IMR-90 (cell line): Measurements from ENCODE around the gene TSSK2. TPM values are rescaled to one million over a fixed set of nuclear protein-coding genes. Genes with fewer than 3 reads are reported as not detected.

Experiments
- ATAC-seq: fragments of 200-7000 bp; cut with Tn5 transposase; 2 replicates; pipeline ENCODE4 v1.9.1; 2020; ENCODE audit warnings: low read depth, mild to moderate bottlenecking, moderate library complexity
- BruUV-seq: library from RNA; stranded (reverse); fragments of 400-500 nt; replicated peaks from 2 replicates; lab custom pipeline; 2021; lab: Mats Ljungman, UMichigan
- CTCF ChIA-PET: fragments of 300-600 bp; formaldehyde crosslinking; extraction: SDS; loops from one replicate; lab custom pipeline; 2021; ENCODE audit warnings: antibody characterized with exemption; lab: Yijun Ruan, JAX
- POLR2A ChIA-PET: fragments of 300-600 bp; sonication (Branson Sonifier 250); formaldehyde crosslinking; loops from one replicate; lab custom pipeline; 2022; ENCODE audit warnings: antibody characterized with exemption; ENCODE audit not compliant: unreplicated experiment; lab: Charles Lee
- DNase-seq: peaks from one replicate; pipeline ENCODE4 v3.0.0; 2013
- H2AFZ ChIP-seq: replicated peaks from 2 replicates; pipeline ENCODE3; 2013; ENCODE audit warnings: low read length, mild to moderate bottlenecking; ENCODE audit not compliant: poor library complexity
- H2AK5ac ChIP-seq: 2 replicates; pipeline ENCODE4 v1.6.1; 2013; ENCODE audit warnings: low read depth, low read length, inconsistent platforms
- H2AK9ac ChIP-seq: replicated peaks from 2 replicates; pipeline ENCODE3; 2013; ENCODE audit warnings: mild to moderate bottlenecking, low read depth, low read length, moderate library complexity; ENCODE audit not compliant: poor library complexity
- H2BK120ac ChIP-seq: 2 replicates; pipeline ENCODE4 v1.6.1; 2013; ENCODE audit warnings: low read depth, low read length, inconsistent platforms
- H2BK15ac ChIP-seq: 3 replicates; pipeline ENCODE4 v1.6.1; 2013; ENCODE audit warnings: low read depth, low read length, inconsistent platforms
- H2BK20ac ChIP-seq: 2 replicates; pipeline ENCODE4 v1.6.1; 2013; ENCODE audit warnings: low read depth, mild to moderate bottlenecking, inconsistent platforms, low read length, moderate library complexity
- H2BK5ac ChIP-seq: 2 replicates; pipeline ENCODE4 v1.6.1; 2013; ENCODE audit warnings: mild to moderate bottlenecking, low read depth, low read length, inconsistent platforms; ENCODE audit not compliant: poor library complexity, severe bottlenecking
- H3K14ac ChIP-seq: replicated peaks from 2 replicates; pipeline ENCODE4 v1.6.1; 2013; ENCODE audit warnings: low read depth, low read length, inconsistent platforms
- H3K18ac ChIP-seq: 2 replicates; pipeline ENCODE4 v1.6.1; 2013; ENCODE audit warnings: low read depth, low read length, control low read depth
- H3K23ac ChIP-seq: 2 replicates; pipeline ENCODE4 v1.6.1; 2013; ENCODE audit warnings: low read depth, low read length, inconsistent platforms
- H3K27ac ChIP-seq: 2 replicates; pipeline ENCODE4 v1.5.1; 2013; ENCODE audit warnings: mild to moderate bottlenecking, control low read depth, low read length; ENCODE audit not compliant: insufficient read depth
- H3K27me3 ChIP-seq: 2 replicates; pipeline ENCODE4 v1.6.1; 2013; ENCODE audit warnings: low read length; ENCODE audit not compliant: control insufficient read depth, insufficient read depth
- H3K36me3 ChIP-seq: 2 replicates; pipeline ENCODE4 v1.6.1; 2013; ENCODE audit warnings: low read length, mixed read lengths; ENCODE audit not compliant: control insufficient read depth, insufficient read depth
- H3K4ac ChIP-seq: 2 replicates; pipeline ENCODE4 v1.6.1; 2013; ENCODE audit warnings: low read depth, low read length, inconsistent platforms
- H3K4me1 ChIP-seq: 2 replicates; pipeline ENCODE4 v1.6.1; 2013; ENCODE audit warnings: low read length, mixed read lengths; ENCODE audit not compliant: control insufficient read depth, insufficient read depth
- H3K4me2 ChIP-seq: 2 replicates; pipeline ENCODE4 v1.6.1; 2013; ENCODE audit warnings: low read depth, mild to moderate bottlenecking, control low read depth, low read length, moderate library complexity
- H3K4me3 ChIP-seq: 2 replicates; pipeline ENCODE4 v1.5.1; 2013; ENCODE audit warnings: low read depth, mild to moderate bottlenecking, control low read depth, low read length, moderate library complexity; ENCODE audit not compliant: insufficient read depth
- H3K56ac ChIP-seq: 2 replicates; pipeline ENCODE4 v1.6.1; 2013; ENCODE audit warnings: low read length, inconsistent platforms; ENCODE audit not compliant: insufficient read depth; ENCODE audit errors: extremely low read depth
- H3K79me1 ChIP-seq, 2 experiments: 2 replicates each; pipeline ENCODE4 v1.6.1; 2013; ENCODE audit warnings: low read length in 2 of 2, inconsistent platforms in 1 of 2, low read depth in 1 of 2
- H3K9ac ChIP-seq: 2 replicates; pipeline ENCODE4 v1.6.1; 2013; ENCODE audit warnings: low read depth, low read length, control low read depth
- H3K9me1 ChIP-seq: 2 replicates; pipeline ENCODE4 v1.6.1; 2013; ENCODE audit warnings: low read length, inconsistent platforms; ENCODE audit not compliant: insufficient read depth
- H3K9me3 ChIP-seq: 2 replicates; pipeline ENCODE4 v1.6.1; 2013; ENCODE audit warnings: low read length; ENCODE audit not compliant: control insufficient read depth, insufficient read depth
- H4K20me1 ChIP-seq: 2 replicates; pipeline ENCODE4 v1.6.1; 2013; ENCODE audit warnings: low read length, inconsistent platforms; ENCODE audit not compliant: insufficient read depth
- H4K5ac ChIP-seq: 2 replicates; pipeline ENCODE4 v1.6.1; 2013; ENCODE audit warnings: mild to moderate bottlenecking, low read depth, low read length, control low read depth
- H4K8ac ChIP-seq, 2 experiments: 2 replicates each; pipeline ENCODE4 v1.6.1; 2013; ENCODE audit warnings: low read depth in 2 of 2, low read length in 2 of 2, control low read depth in 1 of 2, inconsistent platforms in 1 of 2
- H4K91ac ChIP-seq: 2 replicates; pipeline ENCODE4 v1.6.1; 2013; ENCODE audit warnings: low read depth, low read length, inconsistent platforms; ENCODE audit not compliant: insufficient read depth
- BHLHE40 ChIP-seq: fragments of 150-350 bp; IDR thresholded peaks from 2 replicates; pipeline ENCODE4 v1.6.1; 2016; ENCODE audit warnings: mild to moderate bottlenecking, low read depth, low read length
- CHD1 ChIP-seq: IDR thresholded peaks from 2 replicates; pipeline ENCODE4 v1.6.1; 2012; ENCODE audit warnings: low read depth, low read length, improper control_type of control experiment
- MAFK ChIP-seq: IDR thresholded peaks from 2 replicates; pipeline ENCODE4 v1.6.1; 2012; ENCODE audit warnings: low read depth, low read length, improper control_type of control experiment
- MXI1 ChIP-seq: IDR thresholded peaks from 2 replicates; pipeline ENCODE4 v1.6.1; 2012; ENCODE audit warnings: low read depth, mild to moderate bottlenecking, low read length, moderate library complexity, borderline replicate concordance
- NFE2L2 ChIP-seq: fragments of 150-350 bp; IDR thresholded peaks from 2 replicates; pipeline ENCODE4 v1.6.1; 2016; ENCODE audit warnings: low read depth, mild to moderate bottlenecking, low read length
- RAD21 ChIP-seq: IDR thresholded peaks from 2 replicates; pipeline ENCODE4 v1.6.1; 2012; ENCODE audit warnings: low read length, improper control_type of control experiment
- RCOR1 ChIP-seq: IDR thresholded peaks from 2 replicates; pipeline ENCODE4 v1.6.1; 2012; ENCODE audit warnings: mild to moderate bottlenecking, low read length, improper control_type of control experiment; ENCODE audit not compliant: insufficient replicate concordance
- RFX5 ChIP-seq: IDR thresholded peaks from 2 replicates; pipeline ENCODE4 v1.8.0; 2012; ENCODE audit warnings: low read depth, mild to moderate bottlenecking, low read length, moderate library complexity
- WGBS, 2 experiments: methylation state at CpG; one replicate each; pipeline versions ENCODE4 v1.1.5 to v1.1.7; 2013; ENCODE audit warnings: missing lambda C conversion rate in 2 of 2; ENCODE audit not compliant: insufficient read length in 1 of 2; ENCODE audit errors: extremely low coverage in 2 of 2; 5-methylcytosine and 5-hydroxymethylcytosine counted together
- dilution Hi-C: fragments of 300-500 bp; cut with HindIII; formaldehyde crosslinking; loops from one replicate; pipeline ENCODE4 v1.14.3; 2018; ENCODE audit warnings: low sequenced_read_pairs; ENCODE audit not compliant: unreplicated experiment
- in situ Hi-C: fragments of 300-500 bp; cut with MboI; formaldehyde crosslinking; loops from 3 replicates; pipeline ENCODE4 v1.14.3; 2019; ENCODE audit warnings: low sequenced_read_pairs, inconsistent platforms, mixed read lengths
- intact Hi-C: fragments of 100-400 bp; cut with micrococcal nuclease; formaldehyde crosslinking; loops from 2 replicates; pipeline ENCODE4 v1.10.0; 2022
- polyA plus RNA-seq, 3 experiments: library from polyadenylated mRNA; depleted of rRNA; stranded (reverse); fragments of >200 nt; gene quantifications; 2 replicates each; pipeline ENCODE4 v1.2.3, GENCODE V29; 2012; ENCODE audit warnings: low replicate concordance in 1 of 3
- total RNA-seq: library from RNA; depleted of rRNA; stranded (reverse); fragments of >200 nt; gene quantifications from 2 replicates; pipeline ENCODE4 v1.2.3, GENCODE V29; 2012
- TF ChIP-seq, protein P1 (sequence below): fragments of 150-350 bp; IDR thresholded peaks from 2 replicates; pipeline ENCODE4 v1.6.1; 2017; ENCODE audit warnings: mild to moderate bottlenecking, antibody characterized with exemption, low read length, low read depth
- TF ChIP-seq, protein P2 (sequence below): conservative IDR thresholded peaks from 2 replicates; pipeline ENCODE4 v1.5.1; 2012; ENCODE audit warnings: mild to moderate bottlenecking, low read depth, low read length, improper control_type of control experiment

TSSK2 gene
- total and polyA plus RNA-seq, 2 of the 4 experiments (the other 2 are of a cell fraction) = not detected

- Histone ChIP-seq H3K9me1 (peaks cover 3% of the 10 kb centered on the region; the same call in 1 of the 2 replicates), H3K18ac (no peak overlapping the region), H3K27ac (no peak overlapping the region), H4K5ac (no peak overlapping the region), H4K8ac (no peak overlapping the region), H3K4me3 (no peak overlapping the region), H3K4me1 (peaks cover 17% of the 10 kb centered on the region), H4K91ac (no peak overlapping the region), H2AK5ac (no peak overlapping the region), H3K14ac (no peak overlapping the region), H2AFZ (no peak overlapping the region), H3K36me3 (peaks cover 7% of the 10 kb centered on the region), H3K4me2 (no peak overlapping the region), H2BK20ac (no peak overlapping the region), H3K9ac (no peak overlapping the region), H3K4ac (no peak overlapping the region), H3K9me3 (no peaks in the 10 kb centered on the region), H2BK120ac (no peak overlapping the region), H2BK5ac (no peak overlapping the region), H3K23ac (no peak overlapping the region), H2BK15ac (no peak overlapping the region), H3K56ac (no peak overlapping the region), H3K79me1 (peaks cover 2 to 23% of the 10 kb centered on the region in 2 experiments; a peak in 3 of 4 replicates), H3K27me3 (no peaks in the 10 kb centered on the region), H4K20me1 (peaks cover 11% of the 10 kb centered on the region), H2AK9ac (no peak overlapping the region)
- TF ChIP-seq NFE2L2 (no peak), RFX5 (no peak), CHD1 (no peak), RAD21 (no peak), RCOR1 (no peak), MAFK (no peak), MXI1 (no peak), BHLHE40 (no peak)
- TF ChIP-seq, protein P1, sequence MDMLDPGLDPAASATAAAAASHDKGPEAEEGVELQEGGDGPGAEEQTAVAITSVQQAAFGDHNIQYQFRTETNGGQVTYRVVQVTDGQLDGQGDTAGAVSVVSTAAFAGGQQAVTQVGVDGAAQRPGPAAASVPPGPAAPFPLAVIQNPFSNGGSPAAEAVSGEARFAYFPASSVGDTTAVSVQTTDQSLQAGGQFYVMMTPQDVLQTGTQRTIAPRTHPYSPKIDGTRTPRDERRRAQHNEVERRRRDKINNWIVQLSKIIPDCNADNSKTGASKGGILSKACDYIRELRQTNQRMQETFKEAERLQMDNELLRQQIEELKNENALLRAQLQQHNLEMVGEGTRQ = no peak
- TF ChIP-seq, protein P2, sequence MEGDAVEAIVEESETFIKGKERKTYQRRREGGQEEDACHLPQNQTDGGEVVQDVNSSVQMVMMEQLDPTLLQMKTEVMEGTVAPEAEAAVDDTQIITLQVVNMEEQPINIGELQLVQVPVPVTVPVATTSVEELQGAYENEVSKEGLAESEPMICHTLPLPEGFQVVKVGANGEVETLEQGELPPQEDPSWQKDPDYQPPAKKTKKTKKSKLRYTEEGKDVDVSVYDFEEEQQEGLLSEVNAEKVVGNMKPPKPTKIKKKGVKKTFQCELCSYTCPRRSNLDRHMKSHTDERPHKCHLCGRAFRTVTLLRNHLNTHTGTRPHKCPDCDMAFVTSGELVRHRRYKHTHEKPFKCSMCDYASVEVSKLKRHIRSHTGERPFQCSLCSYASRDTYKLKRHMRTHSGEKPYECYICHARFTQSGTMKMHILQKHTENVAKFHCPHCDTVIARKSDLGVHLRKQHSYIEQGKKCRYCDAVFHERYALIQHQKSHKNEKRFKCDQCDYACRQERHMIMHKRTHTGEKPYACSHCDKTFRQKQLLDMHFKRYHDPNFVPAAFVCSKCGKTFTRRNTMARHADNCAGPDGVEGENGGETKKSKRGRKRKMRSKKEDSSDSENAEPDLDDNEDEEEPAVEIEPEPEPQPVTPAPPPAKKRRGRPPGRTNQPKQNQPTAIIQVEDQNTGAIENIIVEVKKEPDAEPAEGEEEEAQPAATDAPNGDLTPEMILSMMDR = no peak
- intact Hi-C loops = no loop called here
- ChIA-PET CTCF (no interaction called here), POLR2A (no interaction called here)
- DNase-seq (no peak), ATAC-seq (no peak)
- dilution Hi-C loops = no loop called here
- BruUV-seq = no TSS peak
- in situ Hi-C loops = loop anchor here (10.0 kb wide), 1 partner anchor 174 kb away; no protein-coding TSS in a partner anchor
- 71% methylated on average over 5 of the region's 11 CpGs; no CpG with 5 or more reads in 1 of the 2 experiments for WGBS, 2 experiments
Observed at GRCh38 chr22:19180740-19181410, 49.8 kb downstream of the TSSK2 start.
